AG04450 (cell line): Measurements from ENCODE around the gene SOX2. TPM values are rescaled to one million over a fixed set of nuclear protein-coding genes. Genes with fewer than 3 reads are reported as not detected.

Experiments used
- CTCF ChIA-PET: fragments of 300-600, 350-600 bp; formaldehyde crosslinking; extraction: SDS; loops from one replicate; lab custom pipeline; 2022; ENCODE audit warnings: antibody characterized with exemption, inconsistent platforms; lab: Charles Lee
- POLR2A ChIA-PET: fragments of 350-600 bp; formaldehyde crosslinking; extraction: SDS; loops from one replicate; lab custom pipeline; 2021; ENCODE audit warnings: antibody characterized with exemption, inconsistent platforms; lab: Yijun Ruan, JAX
- DNase-seq: peaks from one replicate; pipeline ENCODE4 v3.0.0-alpha.2; 2011; ENCODE audit warnings: low read depth, low spot score
- H3K27ac ChIP-seq: one replicate; pipeline ENCODE4 v1.5.1; 2012; ENCODE audit warnings: low read depth, low read length, control low read depth
- H3K27me3 ChIP-seq: one replicate; pipeline ENCODE4 v1.6.0; 2012; ENCODE audit warnings: low read length; ENCODE audit not compliant: control insufficient read depth, insufficient read depth
- H3K4me3 ChIP-seq: 2 replicates; pipeline ENCODE4 v1.5.1; 2011; ENCODE audit warnings: mild to moderate bottlenecking, low read depth, low read length, control low read depth
- H3K9me3 ChIP-seq: 2 replicates; pipeline ENCODE4 v1.5.1; 2012; ENCODE audit warnings: low read length; ENCODE audit not compliant: control insufficient read depth, insufficient read depth
- polyA plus RNA-seq: library from polyadenylated mRNA; depleted of rRNA; stranded (reverse); fragments of >200 nt; gene quantifications from 2 replicates; pipeline ENCODE4 v1.2.3, GENCODE V29; 2011
- TF ChIP-seq, protein P1 (sequence below): IDR thresholded peaks from 2 replicates; pipeline ENCODE4 v1.5.1; 2011; ENCODE audit warnings: low read depth, low read length, control low read depth, inconsistent platforms

SOX2 gene
- polyA plus RNA-seq, 1 experiment, result not detected

DNA sequence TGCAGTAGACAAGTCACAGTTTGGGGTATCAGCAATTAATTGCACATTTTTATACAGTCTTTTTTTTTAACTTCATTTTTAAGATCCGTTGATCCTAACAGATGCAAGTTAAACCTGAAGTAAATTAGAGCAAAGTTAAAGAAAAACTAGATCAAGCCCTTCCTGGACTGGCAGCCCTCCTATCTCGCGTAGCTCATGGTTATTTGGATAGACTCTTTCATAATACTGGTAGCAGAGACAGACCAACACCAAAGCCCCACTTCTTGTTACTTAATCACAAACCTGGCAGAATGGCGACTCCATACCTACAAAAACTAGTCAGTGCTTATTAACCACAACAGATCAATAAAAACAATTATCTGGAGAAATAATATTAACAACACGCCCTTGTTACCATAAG is 26.8 kb downstream of the SOX2 start:
- no peak overlapping the region for H3K4me3 ChIP-seq
- no peak overlapping the region for H3K27ac ChIP-seq
- no peaks in the 10 kb centered on the region for H3K27me3 ChIP-seq
- no peaks in the 10 kb centered on the region for H3K9me3 ChIP-seq
- TF ChIP-seq, protein P1, sequence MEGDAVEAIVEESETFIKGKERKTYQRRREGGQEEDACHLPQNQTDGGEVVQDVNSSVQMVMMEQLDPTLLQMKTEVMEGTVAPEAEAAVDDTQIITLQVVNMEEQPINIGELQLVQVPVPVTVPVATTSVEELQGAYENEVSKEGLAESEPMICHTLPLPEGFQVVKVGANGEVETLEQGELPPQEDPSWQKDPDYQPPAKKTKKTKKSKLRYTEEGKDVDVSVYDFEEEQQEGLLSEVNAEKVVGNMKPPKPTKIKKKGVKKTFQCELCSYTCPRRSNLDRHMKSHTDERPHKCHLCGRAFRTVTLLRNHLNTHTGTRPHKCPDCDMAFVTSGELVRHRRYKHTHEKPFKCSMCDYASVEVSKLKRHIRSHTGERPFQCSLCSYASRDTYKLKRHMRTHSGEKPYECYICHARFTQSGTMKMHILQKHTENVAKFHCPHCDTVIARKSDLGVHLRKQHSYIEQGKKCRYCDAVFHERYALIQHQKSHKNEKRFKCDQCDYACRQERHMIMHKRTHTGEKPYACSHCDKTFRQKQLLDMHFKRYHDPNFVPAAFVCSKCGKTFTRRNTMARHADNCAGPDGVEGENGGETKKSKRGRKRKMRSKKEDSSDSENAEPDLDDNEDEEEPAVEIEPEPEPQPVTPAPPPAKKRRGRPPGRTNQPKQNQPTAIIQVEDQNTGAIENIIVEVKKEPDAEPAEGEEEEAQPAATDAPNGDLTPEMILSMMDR, result no peak
- ChIA-PET CTCF (no interaction called here), POLR2A (no interaction called here)
- DNase-seq, result no peak

DNA sequence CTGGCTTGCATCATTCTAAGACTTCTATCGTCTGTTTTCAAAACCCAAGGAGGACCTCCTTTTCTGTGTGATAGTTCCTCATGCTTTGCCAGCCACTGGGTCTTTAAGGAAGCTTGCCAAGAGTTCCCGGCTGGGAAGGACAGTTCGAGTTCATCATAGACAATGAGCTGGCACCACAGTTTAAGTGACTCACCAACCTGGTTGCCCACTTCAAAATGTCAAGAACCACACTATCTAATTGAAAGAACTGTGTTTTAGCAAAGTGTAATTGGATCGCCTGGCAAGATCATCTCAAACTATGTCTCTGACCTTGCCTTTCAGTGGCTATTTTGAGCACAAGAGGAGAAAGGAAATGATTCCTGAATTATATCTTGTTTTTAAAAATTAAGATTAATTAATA is 27.9 kb downstream of the SOX2 start:
- no peak for DNase-seq
- no peak overlapping the region for H3K4me3 ChIP-seq
- ChIA-PET CTCF (no interaction called here), POLR2A (no interaction called here)
- H3K27ac ChIP-seq, result no peak overlapping the region
- no peaks in the 10 kb centered on the region for H3K27me3 ChIP-seq
- H3K9me3 ChIP-seq, result no peaks in the 10 kb centered on the region
- TF ChIP-seq, protein P1, result no peak

DNA sequence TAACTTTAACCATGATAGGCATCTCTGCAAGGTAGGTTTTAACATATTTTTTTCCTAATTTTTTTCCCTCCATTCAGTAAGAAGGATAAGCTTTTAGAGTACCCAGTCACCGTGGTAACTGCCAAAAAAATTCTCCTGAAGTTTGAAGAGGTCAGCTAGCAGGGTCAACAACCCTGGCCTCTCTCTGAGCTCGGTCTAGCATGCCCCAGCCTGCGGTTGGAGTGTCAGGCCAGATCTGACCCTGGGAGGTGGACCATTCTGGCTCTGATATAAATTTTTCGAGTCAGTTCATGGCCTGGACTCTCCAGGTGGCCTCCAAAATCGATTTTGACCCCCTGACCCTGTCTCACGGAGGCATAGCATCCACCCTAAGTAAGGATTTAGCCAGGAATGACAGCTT is 29.7 kb downstream of the SOX2 start:
- H3K27me3 ChIP-seq, result no peaks in the 10 kb centered on the region
- CTCF ChIA-PET, result interaction anchor here (0.7 kb wide), 1 partner anchor 45 kb away, joined by 3 read pairs; no protein-coding TSS in a partner anchor
- no peak overlapping the region for H3K27ac ChIP-seq
- H3K9me3 ChIP-seq, result no peaks in the 10 kb centered on the region
- no peak for DNase-seq
- H3K4me3 ChIP-seq, result no peak overlapping the region
- TF ChIP-seq, protein P1, result no peak
- POLR2A ChIA-PET, result interaction anchor here (0.7 kb wide), 1 partner anchor 31 kb away, joined by 6 read pairs; no protein-coding TSS in a partner anchor

DNA sequence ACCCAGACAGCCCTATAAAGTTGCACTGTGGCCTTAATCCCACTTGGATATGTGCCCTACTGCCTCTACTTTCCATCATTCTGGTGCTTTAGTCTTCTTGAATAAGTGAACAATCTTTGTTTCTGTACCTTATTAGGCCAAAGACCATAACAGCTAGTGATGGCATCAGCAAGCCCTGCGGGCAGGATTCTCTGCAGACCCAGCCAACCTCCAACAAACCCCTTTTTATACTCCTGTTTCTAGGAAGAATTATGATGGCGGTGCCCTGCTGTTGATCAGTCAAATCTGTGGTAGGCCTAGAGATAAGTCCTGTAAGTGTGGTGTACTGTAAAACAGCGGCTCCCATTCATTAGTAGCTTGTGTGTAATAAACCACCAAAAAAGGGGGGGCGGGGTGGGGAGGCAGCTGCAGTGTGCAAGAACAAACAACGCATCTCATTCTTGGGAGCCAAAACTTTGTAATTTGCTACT is 40.5 kb downstream of the SOX2 start:
- CTCF ChIA-PET, result no interaction called here
- Histone ChIP-seq H3K27me3 (no peaks in the 10 kb centered on the region), H3K4me3 (no peak overlapping the region), H3K9me3 (no peaks in the 10 kb centered on the region; the same call in 1 of the 2 replicates), H3K27ac (no peak overlapping the region)
- TF ChIP-seq, protein P1, result no peak
- DNase-seq, result no peak
- POLR2A ChIA-PET, result no interaction called here

GRCh38 chr3:181753391-181753790 is 41.7 kb downstream of the SOX2 start:
- H3K27me3 ChIP-seq, result no peaks in the 10 kb centered on the region
- H3K9me3 ChIP-seq, result no peaks in the 10 kb centered on the region; the same call in 1 of the 2 replicates
- ChIA-PET POLR2A (no interaction called here), CTCF (no interaction called here)
- no peak for DNase-seq
- no peak overlapping the region for H3K4me3 ChIP-seq
- TF ChIP-seq, protein P1, result no peak
- no peak overlapping the region for H3K27ac ChIP-seq
